H9 (cell line): ENCODE results near the gene PLCL1. TPM values are rescaled to one million over a fixed set of nuclear protein-coding genes. Genes with fewer than 3 reads are reported as not detected.

ENCODE experiments used
- DNase-seq: peaks from one replicate; pipeline ENCODE4 v3.0.0-alpha.2; 2017
- H2AFZ ChIP-seq: one replicate; pipeline ENCODE4 v1.6.1; 2013; ENCODE audit warnings: mild to moderate bottlenecking, low read length, control low read depth, moderate library complexity
- H2AK5ac ChIP-seq: 2 replicates; pipeline ENCODE4 v1.6.1; 2013; ENCODE audit warnings: low read length, control low read depth, mixed read lengths; ENCODE audit not compliant: insufficient read length
- H2BK120ac ChIP-seq: one replicate; pipeline ENCODE4 v1.6.1; 2013; ENCODE audit warnings: low read depth, mild to moderate bottlenecking, low read length, control low read depth, inconsistent platforms; ENCODE audit not compliant: poor library complexity, severe bottlenecking
- H2BK12ac ChIP-seq: 2 replicates; pipeline ENCODE4 v1.6.1; 2013; ENCODE audit warnings: low read length, control low read depth, mixed read lengths, low read depth; ENCODE audit not compliant: insufficient read length
- H2BK15ac ChIP-seq: 2 replicates; pipeline ENCODE4 v1.6.1; 2013; ENCODE audit warnings: low read depth, low read length, control low read depth
- H2BK20ac ChIP-seq: one replicate; pipeline ENCODE4 v1.6.1; 2013; ENCODE audit warnings: low read depth, mild to moderate bottlenecking, low read length, control low read depth, inconsistent platforms; ENCODE audit not compliant: poor library complexity, severe bottlenecking
- H2BK5ac ChIP-seq: 2 replicates; pipeline ENCODE4 v1.6.1; 2013; ENCODE audit warnings: low read length, control low read depth, mixed read lengths; ENCODE audit not compliant: insufficient read length
- H3K14ac ChIP-seq: 2 replicates; pipeline ENCODE4 v1.6.1; 2013; ENCODE audit warnings: low read length, control low read depth; ENCODE audit not compliant: insufficient read depth
- H3K18ac ChIP-seq: 2 replicates; pipeline ENCODE4 v1.6.1; 2013; ENCODE audit warnings: low read depth, mild to moderate bottlenecking, mixed read lengths, low read length, control low read depth; ENCODE audit not compliant: insufficient read length
- H3K23ac ChIP-seq: 2 replicates; pipeline ENCODE4 v1.6.1; 2013; ENCODE audit warnings: low read length, control low read depth, mixed read lengths, low read depth; ENCODE audit not compliant: insufficient read length
- H3K23me2 ChIP-seq: 2 replicates; pipeline ENCODE4 v1.6.1; 2013; ENCODE audit warnings: low read depth, mild to moderate bottlenecking, mixed read lengths, low read length, control low read depth; ENCODE audit not compliant: insufficient read length, poor library complexity, severe bottlenecking
- H3K27ac ChIP-seq: 2 replicates; pipeline ENCODE4 v1.5.1; 2013; ENCODE audit warnings: low read length, control low read depth, mixed read lengths, low read depth; ENCODE audit not compliant: insufficient read length
- H3K27me3 ChIP-seq: 2 replicates; pipeline ENCODE4 v1.6.1; 2013; ENCODE audit warnings: low read length, control low read depth, inconsistent platforms; ENCODE audit not compliant: insufficient read depth
- H3K4ac ChIP-seq: 2 replicates; pipeline ENCODE4 v1.6.1; 2013; ENCODE audit warnings: low read depth, mild to moderate bottlenecking, control low read depth, inconsistent platforms, low read length, moderate library complexity
- H3K4me1 ChIP-seq: 2 replicates; pipeline ENCODE4 v1.6.1; 2013; ENCODE audit warnings: low read length, control low read depth, inconsistent platforms; ENCODE audit not compliant: insufficient read depth
- H3K4me2 ChIP-seq: 2 replicates; pipeline ENCODE4 v1.6.1; 2013; ENCODE audit warnings: low read length, control low read depth, mixed read lengths; ENCODE audit not compliant: insufficient read length, insufficient read depth
- H3K56ac ChIP-seq: 2 replicates; pipeline ENCODE4 v1.6.1; 2013; ENCODE audit warnings: low read depth, mild to moderate bottlenecking, mixed read lengths, low read length, control low read depth; ENCODE audit not compliant: insufficient read length
- H3K79me1 ChIP-seq: 2 replicates; pipeline ENCODE4 v1.6.1; 2013; ENCODE audit warnings: low read depth, mild to moderate bottlenecking, moderate library complexity, low read length, control low read depth, inconsistent platforms; ENCODE audit not compliant: insufficient read depth, poor library complexity, severe bottlenecking
- H3K79me2 ChIP-seq: 2 replicates; pipeline ENCODE4 v1.6.1; 2013; ENCODE audit warnings: low read length, control low read depth, inconsistent platforms; ENCODE audit not compliant: insufficient read depth
- H3K9ac ChIP-seq: 2 replicates; pipeline ENCODE4 v1.6.1; 2013; ENCODE audit warnings: low read length, control low read depth, mixed read lengths; ENCODE audit not compliant: insufficient read length; ENCODE audit errors: extremely low read depth
- H3K9me3 ChIP-seq: one replicate; pipeline ENCODE4 v1.6.1; 2013; ENCODE audit warnings: low read depth, low read length, inconsistent platforms; ENCODE audit not compliant: control insufficient read depth
- H3T11ph ChIP-seq: one replicate; pipeline ENCODE4 v1.6.1; 2013; ENCODE audit warnings: mild to moderate bottlenecking, low read length, control low read depth, inconsistent platforms
- H4K20me1 ChIP-seq: one replicate; pipeline ENCODE4 v1.6.1; 2013; ENCODE audit not compliant: control insufficient read depth, insufficient read length, insufficient read depth
- H4K5ac ChIP-seq: 2 replicates; pipeline ENCODE4 v1.6.1; 2013; ENCODE audit warnings: low read depth, mild to moderate bottlenecking, mixed read lengths, low read length, control low read depth; ENCODE audit not compliant: insufficient read length
- H4K8ac ChIP-seq: replicated peaks from 2 replicates; pipeline ENCODE4 v1.6.1; 2013; ENCODE audit warnings: low read length, control low read depth, mixed read lengths, low read depth; ENCODE audit not compliant: insufficient read length
- H4K91ac ChIP-seq: 2 replicates; pipeline ENCODE4 v1.6.1; 2013; ENCODE audit warnings: low read depth, mild to moderate bottlenecking, moderate library complexity, mixed read lengths, low read length, control low read depth; ENCODE audit not compliant: insufficient read length
- H3K27ac Mint-ChIP-seq, 3 experiments: 2 replicates in 2 of 3; 3 replicates in 1 of 3; pipeline ENCODE4 v1.8.0; 2020 to 2021; ENCODE audit warnings: mixed read lengths in 3 of 3, mild to moderate bottlenecking in 1 of 3, moderate library complexity in 1 of 3
- H3K27me3 Mint-ChIP-seq: 2 replicates; pipeline ENCODE4 v1.8.0; 2021; ENCODE audit warnings: low read depth, mild to moderate bottlenecking, moderate library complexity, mixed read lengths
- H3K36me3 Mint-ChIP-seq, 3 experiments: 2 replicates in 2 of 3; 3 replicates in 1 of 3; pipeline ENCODE4 v1.8.0; 2020 to 2021; ENCODE audit warnings: low read depth in 3 of 3, mixed read lengths in 3 of 3; ENCODE audit not compliant: insufficient read depth in 1 of 3
- H3K4me1 Mint-ChIP-seq, 2 experiments: 2 replicates each; pipeline ENCODE4 v1.8.0; 2020; ENCODE audit warnings: mixed read lengths in 2 of 2
- H3K4me3 Mint-ChIP-seq, 2 experiments: 2 replicates in 1 of 2; 3 replicates in 1 of 2; pipeline ENCODE4 v1.8.0; 2020 to 2021; ENCODE audit warnings: mild to moderate bottlenecking in 2 of 2, mixed read lengths in 2 of 2, moderate library complexity in 1 of 2
- H3K9me3 Mint-ChIP-seq, 2 experiments: 2 replicates in 1 of 2; 3 replicates in 1 of 2; pipeline ENCODE4 v1.8.0; 2020; ENCODE audit warnings: mild to moderate bottlenecking in 2 of 2, mixed read lengths in 2 of 2, moderate library complexity in 1 of 2
- CTCF ChIP-seq: fragments of 200-600 bp; sonication (generic); conservative IDR thresholded peaks from 3 replicates; pipeline ENCODE4 v1.8.0; 2021; ENCODE audit warnings: antibody characterized with exemption, mild to moderate bottlenecking
- WGBS: extraction: QIAGEN DNeasy Blood & Tissue Kit; methylation state at CpG from one replicate; pipeline ENCODE4 v1.1.7; 2013; ENCODE audit warnings: missing lambda C conversion rate, low lambda C conversion rate, mixed read lengths; ENCODE audit not compliant: insufficient read length; ENCODE audit errors: extremely low coverage; 5-methylcytosine and 5-hydroxymethylcytosine counted together
- total RNA-seq: library from RNA; stranded (reverse); gene quantifications from 2 replicates; pipeline ENCODE4 v1.2.1, GENCODE V29; 2021

PLCL1 gene
- total RNA-seq, 1 experiment from 2014 or later, result 0.04 TPM

DNA sequence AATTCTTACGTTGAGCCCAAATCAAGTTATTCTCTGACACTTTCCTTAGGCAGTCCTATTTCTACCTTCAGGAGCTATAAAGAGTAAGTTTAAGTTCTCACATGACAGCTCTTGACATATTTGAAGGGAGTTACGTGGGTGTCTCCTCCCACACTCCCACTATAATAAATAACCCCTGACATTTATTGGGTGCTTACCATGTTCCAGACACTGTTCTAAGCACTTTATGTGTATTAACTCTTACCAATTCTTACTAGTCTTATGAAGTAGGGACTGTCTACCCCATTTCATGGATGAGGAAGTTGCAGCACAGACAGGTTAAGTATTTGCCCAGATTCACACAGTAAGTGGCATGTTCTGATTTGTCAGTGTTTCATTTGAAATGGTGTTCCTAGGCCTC, 17.9 kb downstream of the PLCL1 start:
- Histone ChIP-seq H3T11ph (no peak overlapping the region), H3K4me1 (no peaks in the 10 kb centered on the region), H2BK120ac (no peak overlapping the region), H2BK5ac (no peak overlapping the region), H3K56ac (no peak overlapping the region), H2BK15ac (no peak overlapping the region), H4K5ac (no peak overlapping the region), H3K23me2 (no peaks in the 10 kb centered on the region), H2AFZ (no peak overlapping the region), H2BK20ac (no peak overlapping the region), H4K8ac (no peak overlapping the region), H4K20me1 (no peaks in the 10 kb centered on the region), H4K91ac (no peak overlapping the region), H3K23ac (no peak overlapping the region), H3K9me3 (no peaks in the 10 kb centered on the region), H3K27ac (no peak overlapping the region), H3K9ac (no peak overlapping the region), H3K27me3 (no peaks in the 10 kb centered on the region), H3K18ac (no peak overlapping the region), H2BK12ac (no peak overlapping the region), H3K4me2 (no peak overlapping the region), H3K79me2 (no peaks in the 10 kb centered on the region), H2AK5ac (no peak overlapping the region), H3K14ac (no peak overlapping the region), H3K79me1 (no peaks in the 10 kb centered on the region), H3K4ac (no peak overlapping the region)
- no peak for DNase-seq
- H3K9me3 Mint-ChIP-seq, result no peaks in the 10 kb centered on the region
- H3K27me3 Mint-ChIP-seq, result peaks cover 4% of the 10 kb centered on the region
- H3K4me3 Mint-ChIP-seq, result no peak overlapping the region
- H3K36me3 Mint-ChIP-seq, result no peaks in the 10 kb centered on the region
- TF ChIP-seq CTCF, result no peak
- WGBS, result no CpG with 5 or more reads among the region's 2 CpGs
- no peak overlapping the region for H3K27ac Mint-ChIP-seq
- H3K4me1 Mint-ChIP-seq, result peaks cover 0 to 6% of the 10 kb centered on the region in 2 experiments; a peak in 3 of 4 replicates
